ENCODE data around the gene TMEM254. TPM values are rescaled to one million over a fixed set of nuclear protein-coding genes. Genes with fewer than 3 reads are reported as not detected.
A peak's percentile ranks its signal among the peaks of the same experiment; 100 is the strongest.

The TMEM254 gene
- total RNA-seq, 1 donor = 8.7 TPM

- H3K4me3 ChIP-seq (ENCODE audit: insufficient read depth, low read length) = no peak overlapping the region
- no peak overlapping the region for H3K27ac ChIP-seq (ENCODE audit: low read depth, low read length)
- H3K4me2 ChIP-seq (ENCODE audit: insufficient read depth, low read length) = no peak overlapping the region
- H3K4me1 ChIP-seq (ENCODE audit: insufficient read depth, low read length) = peaks cover 17% of the 10 kb centered on the region
- TF ChIP-seq CTCF (IDR thresholded peaks at IDR 0.05; ENCODE audit: extremely low read depth, low read depth, low read length) = no peak
- H3K36me3 ChIP-seq (ENCODE audit: insufficient read depth, low read length) = no peaks in the 10 kb centered on the region
- H2AFZ ChIP-seq (ENCODE audit: low read length) = no peak overlapping the region
- no peaks in the 10 kb centered on the region for H4K20me1 ChIP-seq (ENCODE audit: insufficient read depth, low read length)
- no peaks in the 10 kb centered on the region for H3K79me2 ChIP-seq (ENCODE audit: insufficient read depth, low read length)
- no peaks in the 10 kb centered on the region for H3K27me3 ChIP-seq (ENCODE audit: insufficient read depth, low read length)
- DNase-seq (ENCODE audit: insufficient read length, low spot score, missing footprints) = no peak
- H3K9me3 ChIP-seq (ENCODE audit: low read depth, low read length) = peaks cover 10% of the 10 kb centered on the region
These were observed 30.2 kb downstream of the TMEM254 start for GRCh38 chr10:80108576-80109239.

- Histone ChIP-seq H3K4me1 (ENCODE audit: insufficient read depth, low read length) (peaks cover 4% of the 10 kb centered on the region), H2AFZ (ENCODE audit: low read length) (no peak overlapping the region), H3K4me3 (ENCODE audit: insufficient read depth, low read length) (no peak overlapping the region), H3K27me3 (ENCODE audit: insufficient read depth, low read length) (no peaks in the 10 kb centered on the region), H3K36me3 (ENCODE audit: insufficient read depth, low read length) (no peaks in the 10 kb centered on the region), H3K79me2 (ENCODE audit: insufficient read depth, low read length) (no peaks in the 10 kb centered on the region), H3K4me2 (ENCODE audit: insufficient read depth, low read length) (no peak overlapping the region), H3K27ac (ENCODE audit: low read depth, low read length) (no peak overlapping the region), H4K20me1 (ENCODE audit: insufficient read depth, low read length) (no peaks in the 10 kb centered on the region), H3K9me3 (ENCODE audit: low read depth, low read length) (peaks cover 10% of the 10 kb centered on the region)
- TF ChIP-seq CTCF (IDR thresholded peaks at IDR 0.05; ENCODE audit: extremely low read depth, low read depth, low read length) = no peak
- no peak for DNase-seq (ENCODE audit: insufficient read length, low spot score, missing footprints)
These were observed 32.5 kb downstream of the TMEM254 start for GRCh38 chr10:80110986-80111385.

DNA sequence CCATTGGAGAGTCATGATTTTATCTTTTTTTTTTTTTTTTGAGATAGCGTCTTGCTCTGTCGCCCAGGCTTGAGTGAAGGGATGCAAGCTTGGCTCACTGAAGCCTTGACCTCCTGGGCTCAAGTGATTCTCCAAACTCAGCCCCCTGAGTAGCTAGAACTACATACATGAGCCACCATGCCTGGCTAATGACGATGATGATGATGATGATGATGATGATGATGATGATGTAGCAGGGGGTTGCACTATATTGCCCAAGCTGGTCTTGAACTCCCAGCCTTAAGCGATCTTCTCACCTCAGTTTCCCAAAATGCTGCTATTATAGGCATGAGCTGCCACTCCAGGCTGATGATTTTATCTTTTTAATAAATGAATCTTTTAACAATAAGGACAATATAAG is 40.2 kb downstream of the TMEM254 start:
- Histone ChIP-seq H2AFZ (ENCODE audit: low read length) (no peak overlapping the region), H4K20me1 (ENCODE audit: insufficient read depth, low read length) (no peaks in the 10 kb centered on the region), H3K27ac (ENCODE audit: low read depth, low read length) (no peak overlapping the region), H3K27me3 (ENCODE audit: insufficient read depth, low read length) (no peaks in the 10 kb centered on the region), H3K4me3 (ENCODE audit: insufficient read depth, low read length) (no peak overlapping the region), H3K4me1 (ENCODE audit: insufficient read depth, low read length) (peaks cover 15% of the 10 kb centered on the region), H3K36me3 (ENCODE audit: insufficient read depth, low read length) (no peaks in the 10 kb centered on the region), H3K4me2 (ENCODE audit: insufficient read depth, low read length) (no peak overlapping the region), H3K9me3 (ENCODE audit: low read depth, low read length) (no peaks in the 10 kb centered on the region), H3K79me2 (ENCODE audit: insufficient read depth, low read length) (no peaks in the 10 kb centered on the region)
- no peak for TF ChIP-seq CTCF (IDR thresholded peaks at IDR 0.05; ENCODE audit: extremely low read depth, low read depth, low read length)
- no peak for DNase-seq (ENCODE audit: insufficient read length, low spot score, missing footprints)

DNA sequence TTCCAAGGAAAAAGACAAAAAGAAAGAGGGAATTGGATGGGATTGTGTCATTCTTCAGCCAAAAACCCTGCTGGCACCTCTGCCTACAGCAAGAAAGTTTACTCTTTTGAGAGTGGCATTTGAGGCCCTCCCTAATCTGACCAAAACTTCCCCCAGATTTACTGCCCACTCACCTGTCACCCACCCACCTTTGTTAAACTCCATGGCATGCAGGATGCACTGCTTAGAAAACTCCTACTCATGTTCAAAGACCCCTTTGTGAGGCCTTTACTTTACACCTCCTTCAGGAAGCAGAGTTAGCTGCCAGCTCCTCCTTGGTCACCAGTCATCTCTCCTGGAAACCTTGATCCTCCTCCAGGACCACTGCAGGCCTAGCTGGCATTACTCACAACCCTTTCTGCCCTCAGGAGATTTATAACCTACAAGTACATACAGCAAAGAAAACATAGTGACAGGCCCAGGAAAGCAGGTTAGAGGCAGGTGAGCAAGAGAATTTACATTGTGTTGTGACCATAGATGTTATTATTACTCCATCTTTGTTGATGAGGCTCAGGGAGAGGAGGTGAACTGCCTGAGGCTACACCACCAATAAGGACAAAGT is 43.7 kb downstream of the TMEM254 start:
- Histone ChIP-seq H3K79me2 (ENCODE audit: insufficient read depth, low read length) (no peaks in the 10 kb centered on the region), H3K4me1 (ENCODE audit: insufficient read depth, low read length) (peaks cover 21% of the 10 kb centered on the region), H2AFZ (ENCODE audit: low read length) (peak overlapping the region; percentile 14), H3K4me3 (ENCODE audit: insufficient read depth, low read length) (peak overlapping the region; percentile 34), H4K20me1 (ENCODE audit: insufficient read depth, low read length) (no peaks in the 10 kb centered on the region), H3K9me3 (ENCODE audit: low read depth, low read length) (no peaks in the 10 kb centered on the region), H3K36me3 (ENCODE audit: insufficient read depth, low read length) (no peaks in the 10 kb centered on the region), H3K27me3 (ENCODE audit: insufficient read depth, low read length) (no peaks in the 10 kb centered on the region), H3K4me2 (ENCODE audit: insufficient read depth, low read length) (peak overlapping the region; percentile 71), H3K27ac (ENCODE audit: low read depth, low read length) (peak overlapping the region; percentile 77)
- TF ChIP-seq CTCF (IDR thresholded peaks at IDR 0.05; ENCODE audit: extremely low read depth, low read depth, low read length) = no peak
- DNase-seq (ENCODE audit: insufficient read length, low spot score, missing footprints) = peak; percentile 76

All from osteoblast (primary cell).